DMS114 treated with DMSO at 0.1 percent for 48 hours (cell line): ENCODE data around the gene CACNA2D2.

Source experiments
- DNase-seq: peaks from one replicate; lab custom pipeline; 2025; ENCODE audit not compliant: unreplicated experiment; lab: John Stamatoyannopoulos, UW

CACNA2D2 gene

DNA sequence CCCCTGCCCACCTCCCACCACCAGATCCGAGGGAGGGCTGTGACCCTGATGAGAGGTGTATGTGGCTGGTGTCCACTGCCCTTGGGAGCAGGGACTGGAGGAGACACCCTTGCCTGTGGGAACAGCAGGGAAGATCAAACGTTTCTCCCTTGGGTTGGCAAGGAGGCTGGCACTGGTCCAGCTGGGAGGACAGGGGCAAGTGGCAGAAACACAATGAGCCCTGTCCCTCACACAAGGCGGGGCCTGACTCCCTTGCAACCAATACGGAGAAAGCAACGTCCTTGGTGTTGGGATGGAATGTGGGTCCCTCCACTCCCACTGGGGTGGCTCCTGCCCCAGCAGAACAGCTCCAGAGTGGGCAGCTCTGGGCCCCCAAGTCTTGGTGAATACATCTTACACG lies 186.1 kb downstream of the CACNA2D2 start:
- no peak for DNase-seq

DNA sequence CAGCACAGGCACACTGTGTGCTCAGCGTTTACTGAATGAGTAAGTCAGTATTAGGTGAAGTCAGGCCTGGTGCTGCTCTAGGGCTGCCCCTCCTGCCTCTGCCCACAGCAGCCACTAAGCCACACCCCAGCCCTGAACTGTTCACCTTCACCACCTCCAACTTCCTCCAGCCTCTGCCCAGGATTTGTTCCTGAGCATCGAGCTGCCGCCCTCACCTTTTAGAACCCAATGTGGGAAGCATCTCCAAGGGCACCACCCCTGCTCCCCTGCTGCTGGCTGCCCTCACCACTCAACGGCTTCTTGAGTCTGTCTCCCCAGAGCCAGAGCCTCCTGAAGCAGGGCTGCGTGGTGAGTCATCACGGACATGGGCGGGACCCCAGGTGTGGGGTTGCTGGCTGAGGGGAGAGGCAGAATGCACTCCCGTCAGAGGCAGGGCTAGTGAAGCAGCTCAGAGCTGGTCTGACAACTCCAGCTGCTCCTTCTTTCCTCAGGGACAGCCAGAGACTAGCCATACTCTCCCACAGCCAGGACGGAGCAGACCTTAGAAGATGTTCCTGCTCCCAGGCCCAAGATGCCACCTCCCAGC lies 186.7 kb downstream of the CACNA2D2 start:
- no peak for DNase-seq

DNA sequence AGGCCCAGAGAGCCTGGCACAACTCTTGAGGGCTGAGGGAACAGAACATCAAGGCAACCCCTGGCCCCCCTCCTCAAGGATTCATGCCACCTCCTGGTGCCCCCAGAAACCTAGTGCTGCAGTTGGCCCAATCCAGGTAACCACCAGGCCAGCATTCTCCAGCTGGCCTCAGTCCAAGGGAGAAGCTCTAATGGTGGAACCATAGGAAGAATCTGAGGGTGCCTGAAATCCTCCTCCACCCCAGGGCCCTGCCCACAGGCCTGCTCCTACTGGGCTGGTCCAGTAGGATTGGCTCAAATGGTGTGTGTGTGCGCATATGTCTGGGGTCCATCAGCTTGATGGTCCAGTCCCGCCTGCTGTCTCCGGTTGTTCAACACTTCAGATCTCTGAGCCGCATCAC lies 188.6 kb downstream of the CACNA2D2 start:
- no peak for DNase-seq

DNA sequence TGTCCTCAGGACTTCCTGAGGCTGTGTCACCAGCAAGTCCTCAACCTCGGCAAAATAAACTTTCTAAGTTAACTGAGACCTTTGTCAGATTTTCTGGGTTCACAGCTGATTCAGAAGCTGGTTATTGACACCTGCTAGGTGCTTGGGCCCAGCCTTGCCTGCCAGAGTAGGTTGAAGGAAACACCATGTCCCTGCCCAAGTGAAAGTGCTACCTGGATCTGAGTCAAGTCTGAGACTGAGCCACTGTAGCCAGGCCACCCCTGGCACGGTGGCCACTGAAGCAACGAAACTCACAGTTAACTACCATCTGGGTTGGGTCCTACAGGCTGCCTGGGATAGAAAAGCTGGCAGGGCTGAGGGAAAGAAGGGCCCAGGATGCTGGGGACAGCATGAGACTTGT lies 189.1 kb downstream of the CACNA2D2 start:
- no peak for DNase-seq
